Aorta (tissue), 5 donors: ENCODE results near the gene S100A3. TPM values are rescaled to one million over a fixed set of nuclear protein-coding genes. Genes with fewer than 3 reads are reported as not detected.

Experiments used
- ATAC-seq: fragments of 200-7000 bp; cut with Tn5 transposase; one replicate; pipeline ENCODE4 v1.9.1; 2022; ENCODE audit warnings: moderate library complexity; ENCODE audit not compliant: low FRiP score
- DNase-seq, 2 donors: peaks; one replicate each; pipeline ENCODE4 v3.0.0-alpha.2; 2020
- H3K27ac ChIP-seq, 2 donors: one replicate each; pipeline ENCODE4 v1.5.1; 2013; ENCODE audit warnings: low read length in 2 of 2, mild to moderate bottlenecking in 2 of 2, moderate library complexity in 2 of 2, control low read depth in 1 of 2, inconsistent platforms in 1 of 2, low read depth in 1 of 2
- H3K27me3 ChIP-seq, 2 donors: one replicate each; pipeline ENCODE4 v1.6.1; 2013; ENCODE audit warnings: control low read depth in 1 of 2, low read length in 1 of 2, mild to moderate bottlenecking in 1 of 2, moderate library complexity in 1 of 2; ENCODE audit not compliant: insufficient read depth in 2 of 2, control insufficient read depth in 1 of 2
- H3K36me3 ChIP-seq, 2 donors: one replicate each; pipeline ENCODE4 v1.6.1; 2013; ENCODE audit warnings: control low read depth in 1 of 2, low read length in 1 of 2, mild to moderate bottlenecking in 1 of 2; ENCODE audit not compliant: insufficient read depth in 2 of 2, control insufficient read depth in 1 of 2
- H3K4me1 ChIP-seq, 2 donors: one replicate each; pipeline ENCODE4 v1.6.1; 2013; ENCODE audit warnings: low read length in 2 of 2, control low read depth in 1 of 2, mild to moderate bottlenecking in 1 of 2, moderate library complexity in 1 of 2; ENCODE audit not compliant: insufficient read depth in 2 of 2, control insufficient read depth in 1 of 2
- H3K4me3 ChIP-seq, 2 donors: one replicate each; pipeline ENCODE4 v1.5.1; 2013; ENCODE audit warnings: low read length in 2 of 2, control low read depth in 1 of 2, mild to moderate bottlenecking in 1 of 2
- H3K9me3 ChIP-seq: one replicate; pipeline ENCODE4 v1.6.1; 2013; ENCODE audit warnings: mild to moderate bottlenecking, low read length; ENCODE audit not compliant: control insufficient read depth
- WGBS, 2 donors: extraction: QIAGEN DNeasy Blood & Tissue Kit; methylation state at CpG; one replicate each; pipeline ENCODE4 v1.1.7; 2013; 5-methylcytosine and 5-hydroxymethylcytosine counted together
- intact Hi-C, 2 donors: fragments of 100-400 bp; cut with DNase I; formaldehyde crosslinking; loops; one replicate each; pipeline versions ENCODE4 v1.14.2 to v1.15.0; 2022
- polyA plus RNA-seq, 2 donors: library from polyadenylated mRNA; stranded (reverse); fragments of 200-250 nt; gene quantifications; one replicate each; pipeline ENCODE4 v1.2.3, GENCODE V29; 2013
- total RNA-seq, 2 donors: library from RNA; stranded (reverse); fragmentation: NEBNext Ultra II Directional; extraction: Animal tissue kit (Norgen Biotek cat#: 25700); gene quantifications; one replicate each; pipeline ENCODE4 v1.2.1, GENCODE V29; 2021
- donor health status: healthy with polysubstance abuse.
- donor health status: Bipolar disorder and iron deficiency.
- donor health status: DM: no; HTN: no; CAD: no.
- donor health status: DM: no; HTN: no; CAD: no.
- donor health status: DM: yes; HTN: yes; CAD: no.

S100A3 gene
- total and polyA plus RNA-seq, 4 donors: 2.3 to 11.7 (median 3.4) TPM

- peak; percentile 51 for ATAC-seq
- DNase-seq: no peak
- intact Hi-C loops: loop anchor here in 1 of 2 donors (10.0 kb wide), 1 partner anchor 259 kb away; the partner anchor contains the start of gene SLC27A3
- Histone ChIP-seq H3K27me3 (no peaks in the 10 kb centered on the region), H3K9me3 (no peaks in the 10 kb centered on the region), H3K36me3 (no peaks in the 10 kb centered on the region), H3K27ac (no peak overlapping the region), H3K4me1 (no peaks in the 10 kb centered on the region), H3K4me3 (no peak overlapping the region)
- 64% methylated on average over 8 of the region's 8 CpGs for WGBS, 2 donors
Measured at GRCh38 chr1:153515504-153516394, 33.3 kb downstream of the S100A3 start.

GRCh38 chr1:153513666-153514065, 35.4 kb downstream of the S100A3 start:
- Histone ChIP-seq H3K9me3 (no peaks in the 10 kb centered on the region), H3K4me1 (no peaks in the 10 kb centered on the region), H3K27me3 (no peaks in the 10 kb centered on the region), H3K4me3 (no peak overlapping the region), H3K27ac (no peak overlapping the region), H3K36me3 (no peaks in the 10 kb centered on the region)
- ATAC-seq (no peak), DNase-seq (no peak)
- 94 to 97% methylated on average over 7 of the region's 7 CpGs for WGBS, 2 donors
- intact Hi-C loops: loop anchor here in 1 of 2 donors (5.0 to 10.0 kb wide), 2 partner anchors 161 to 261 kb away; partner anchors contain the start of gene SLC27A3

GRCh38 chr1:153513023-153513422, 36.0 kb downstream of the S100A3 start:
- intact Hi-C loops: loop anchor here in 1 of 2 donors (5.0 to 10.0 kb wide), 2 partner anchors 161 to 262 kb away; partner anchors contain the start of gene SLC27A3
- Histone ChIP-seq H3K4me3 (no peak overlapping the region), H3K9me3 (no peaks in the 10 kb centered on the region), H3K4me1 (no peaks in the 10 kb centered on the region), H3K27me3 (no peaks in the 10 kb centered on the region), H3K36me3 (no peaks in the 10 kb centered on the region), H3K27ac (no peak overlapping the region)
- WGBS, 2 donors: 36 to 40% methylated on average over 3 of the region's 3 CpGs
- DNase-seq: peak in 1 of 2 donors; percentile 53
- peak; percentile 31 for ATAC-seq

GRCh38 chr1:153510984-153511410, 38.1 kb downstream of the S100A3 start:
- peak; percentile 89 to 93 for DNase-seq
- 0 to 1% methylated on average over 7 of the region's 7 CpGs for WGBS, 2 donors

GRCh38 chr1:153509729-153510354, 39.2 kb downstream of the S100A3 start:
- Histone ChIP-seq H3K27ac (no peak overlapping the region), H3K27me3 (no peaks in the 10 kb centered on the region), H3K36me3 (no peaks in the 10 kb centered on the region), H3K9me3 (no peaks in the 10 kb centered on the region), H3K4me3 (no peak overlapping the region), H3K4me1 (peaks cover 0 to 7% of the 10 kb centered on the region in 2 donors)
- DNase-seq (no peak), ATAC-seq (no peak)
- intact Hi-C loops: loop anchor here (5.0 to 10.0 kb wide), 4 partner anchors 102 to 265 kb away; partner anchors contain the start of genes S100A1 (in 1 of the 2), S100A13 (in 1 of the 2), S100A16 (in 1 of the 2) and SLC27A3 (in 1 of the 2)
- WGBS, 2 donors: 63 to 66% methylated on average over 4 of the region's 4 CpGs

More at GRCh38 chr1:153510984-153511410, 38.1 kb downstream of the S100A3 start:
- H3K27ac ChIP-seq: no peak overlapping the region
- H3K4me3 ChIP-seq: no peak overlapping the region
- peaks cover 0 to 3% of the 10 kb centered on the region in 2 donors for H3K4me1 ChIP-seq
- no peaks in the 10 kb centered on the region for H3K9me3 ChIP-seq
- H3K27me3 ChIP-seq: no peaks in the 10 kb centered on the region
- ATAC-seq: peak; percentile 74
- H3K36me3 ChIP-seq: no peaks in the 10 kb centered on the region
- intact Hi-C loops: loop anchor here (1.0 to 10.0 kb wide), 4 partner anchors 57 to 264 kb away; partner anchors contain the start of gene SLC27A3 (in 1 of the 2)

GRCh38 chr1:153509036-153509435, 40.0 kb downstream of the S100A3 start:
- ATAC-seq (no peak), DNase-seq (no peak)
- Histone ChIP-seq H3K9me3 (no peaks in the 10 kb centered on the region), H3K36me3 (no peaks in the 10 kb centered on the region), H3K4me3 (no peak overlapping the region), H3K27ac (no peak overlapping the region), H3K27me3 (no peaks in the 10 kb centered on the region), H3K4me1 (peaks cover 0 to 7% of the 10 kb centered on the region in 2 donors)
- 94 to 96% methylated on average over 3 of the region's 3 CpGs for WGBS, 2 donors
- intact Hi-C loops: loop anchor here (5.0 kb wide), 2 partner anchors 103 to 118 kb away; partner anchors contain the start of genes S100A1 (in 1 of the 2), S100A13 (in 1 of the 2) and S100A16 (in 1 of the 2)

GRCh38 chr1:153507926-153508583, 41.0 kb downstream of the S100A3 start:
- no peaks in the 10 kb centered on the region for H3K36me3 ChIP-seq
- H3K4me3 ChIP-seq: no peak overlapping the region
- H3K4me1 ChIP-seq: peaks cover 0 to 7% of the 10 kb centered on the region in 2 donors
- WGBS, 2 donors: 78 to 81% methylated on average over 11 of the region's 11 CpGs
- intact Hi-C loops: loop anchor here (5.0 kb wide), 2 partner anchors 104 to 119 kb away; partner anchors contain the start of genes S100A1 (in 1 of the 2), S100A13 (in 1 of the 2) and S100A16 (in 1 of the 2)
- ATAC-seq (no peak), DNase-seq (no peak)
- no peaks in the 10 kb centered on the region for H3K9me3 ChIP-seq
- no peaks in the 10 kb centered on the region for H3K27me3 ChIP-seq
- H3K27ac ChIP-seq: peak overlapping the region; percentile 1 to 6
